H1 (cell line): ENCODE results near the gene REM2. TPM values are rescaled to one million over a fixed set of nuclear protein-coding genes. Genes with fewer than 3 reads are reported as not detected.
A peak's percentile ranks its signal among the peaks of the same experiment; 100 is the strongest.

Experiments
- CTCF ChIA-PET: fragments of 300-600 bp; sonication (Branson Sonifier 250); formaldehyde crosslinking; loops from one replicate; lab custom pipeline; 2021; ENCODE audit not compliant: partially characterized antibody; lab: Charles Lee
- POLR2A ChIA-PET: fragments of 300-600 bp; sonication (Branson Sonifier 250); formaldehyde crosslinking; loops from one replicate; lab custom pipeline; 2021; ENCODE audit warnings: inconsistent platforms; ENCODE audit not compliant: partially characterized antibody; lab: Charles Lee
- DNase-seq, 2 experiments: peaks; one replicate each; pipeline versions ENCODE4 v3.0.0 to v3.0.0-alpha.2; 2010 to 2022; ENCODE audit warnings: low spot score in 2 of 2, low read depth in 1 of 2, mixed read lengths in 1 of 2
- FAIRE-seq: peaks from 2 replicates; lab custom pipeline; 2011; peaks lifted over from hg19 to GRCh38; lab: Jason Lieb, UNC
- H2AFZ ChIP-seq: 2 replicates; pipeline ENCODE4 v1.8.1; 2012; ENCODE audit warnings: low read length, inconsistent platforms
- H2AK5ac ChIP-seq: 2 replicates; pipeline ENCODE4 v1.6.1; 2013; ENCODE audit warnings: low read depth, low read length
- H2BK120ac ChIP-seq: replicated peaks from 2 replicates; pipeline ENCODE3; 2013; ENCODE audit warnings: low read depth, low read length, inconsistent platforms
- H2BK12ac ChIP-seq: 2 replicates; pipeline ENCODE4 v1.6.1; 2013; ENCODE audit warnings: low read depth, low read length
- H2BK15ac ChIP-seq: 2 replicates; pipeline ENCODE4 v1.6.1; 2013; ENCODE audit warnings: low read length
- H2BK20ac ChIP-seq: 2 replicates; pipeline ENCODE4 v1.6.1; 2013; ENCODE audit warnings: low read length
- H2BK5ac ChIP-seq: 2 replicates; pipeline ENCODE4 v1.6.1; 2013; ENCODE audit warnings: low read depth, low read length
- H3K14ac ChIP-seq: 2 replicates; pipeline ENCODE4 v1.6.1; 2013; ENCODE audit warnings: inconsistent platforms; ENCODE audit not compliant: insufficient read length
- H3K18ac ChIP-seq: 2 replicates; pipeline ENCODE4 v1.6.1; 2013; ENCODE audit warnings: low read length; ENCODE audit errors: extremely low read depth
- H3K23ac ChIP-seq: 2 replicates; pipeline ENCODE4 v1.6.1; 2013; ENCODE audit warnings: inconsistent platforms; ENCODE audit not compliant: insufficient read length
- H3K23me2 ChIP-seq: 2 replicates; pipeline ENCODE4 v1.6.1; 2013; ENCODE audit warnings: low read depth, low read length
- H3K27ac ChIP-seq: 2 replicates; pipeline ENCODE4 v1.6.1; 2011; ENCODE audit warnings: low read depth, low read length, inconsistent platforms
- H3K27me3 ChIP-seq, 4 experiments: replicated peaks in 1 of 4; 1 replicate in 1 of 4; 2 replicates in 3 of 4; pipeline versions ENCODE4 v1.6.1 to v1.8.1; 2011 to 2013; ENCODE audit warnings: low read length in 3 of 4, mild to moderate bottlenecking in 3 of 4, inconsistent platforms in 2 of 4, mixed read lengths in 2 of 4, moderate library complexity in 1 of 4; ENCODE audit not compliant: control insufficient read depth in 3 of 4, insufficient read depth in 3 of 4; ENCODE audit errors: extremely low read depth in 1 of 4
- H3K36me3 ChIP-seq, 4 experiments: 2 replicates each; pipeline versions ENCODE4 v1.6.1 to v1.8.1; 2011 to 2013; ENCODE audit warnings: mild to moderate bottlenecking in 4 of 4, low read length in 3 of 4, moderate library complexity in 2 of 4, control low read depth in 1 of 4, inconsistent platforms in 1 of 4; ENCODE audit not compliant: insufficient read depth in 4 of 4, control insufficient read depth in 2 of 4
- H3K4ac ChIP-seq: replicated peaks from 2 replicates; pipeline ENCODE3; 2013; ENCODE audit warnings: low read length, low read depth, mixed read lengths, inconsistent platforms; ENCODE audit not compliant: insufficient read length
- H3K4me1 ChIP-seq, 4 experiments: replicated peaks in 1 of 4; 1 replicate in 1 of 4; 2 replicates in 3 of 4; pipeline versions ENCODE4 v1.6.1 to v1.8.1; 2011 to 2013; ENCODE audit warnings: low read length in 3 of 4, inconsistent platforms in 2 of 4, mixed read lengths in 1 of 4; ENCODE audit not compliant: insufficient read depth in 4 of 4, control insufficient read depth in 3 of 4
- H3K4me2 ChIP-seq, 2 experiments: 2 replicates each; pipeline versions ENCODE4 v1.6.1 to v1.8.1; 2011 to 2013; ENCODE audit warnings: low read depth in 2 of 2, low read length in 2 of 2, control low read depth in 1 of 2, inconsistent platforms in 1 of 2, mild to moderate bottlenecking in 1 of 2; ENCODE audit not compliant: insufficient read depth in 1 of 2
- H3K4me3 ChIP-seq, 4 experiments: fragments of 200-600, 300-600 bp in 1 of 4; sonication (generic), shearing (Covaris generic), sonication (Bioruptor Twin) in 1 of 4; 2 replicates each; pipeline versions ENCODE4 v1.5.1 to v1.8.1; 2011 to 2016; ENCODE audit warnings: low read length in 4 of 4, low read depth in 3 of 4, control low read depth in 2 of 4, inconsistent platforms in 2 of 4, mild to moderate bottlenecking in 2 of 4, mixed read lengths in 1 of 4, moderate library complexity in 1 of 4; ENCODE audit not compliant: insufficient read depth in 2 of 4; ENCODE audit errors: extremely low read depth in 1 of 4
- H3K56ac ChIP-seq: replicated peaks from 2 replicates; pipeline ENCODE3; 2013; ENCODE audit warnings: low read depth, mild to moderate bottlenecking, mixed read lengths, low read length, inconsistent platforms; ENCODE audit not compliant: insufficient read length
- H3K79me1 ChIP-seq: 2 replicates; pipeline ENCODE4 v1.6.1; 2013; ENCODE audit warnings: low read depth, low read length, control low read depth
- H3K79me2 ChIP-seq, 2 experiments: 2 replicates each; pipeline versions ENCODE4 v1.6.1 to v1.8.1; 2012 to 2013; ENCODE audit warnings: low read length in 2 of 2, mild to moderate bottlenecking in 2 of 2, inconsistent platforms in 1 of 2; ENCODE audit not compliant: insufficient read depth in 2 of 2, control insufficient read depth in 1 of 2
- H3K9ac ChIP-seq, 4 experiments: replicated peaks in 1 of 4; 1 replicate in 1 of 4; 2 replicates in 3 of 4; pipeline versions ENCODE4 v1.6.1 to v1.8.1; 2011 to 2013; ENCODE audit warnings: low read depth in 3 of 4, low read length in 3 of 4, control low read depth in 2 of 4, mild to moderate bottlenecking in 2 of 4, moderate library complexity in 2 of 4, inconsistent platforms in 1 of 4; ENCODE audit errors: extremely low read depth in 1 of 4
- H3K9me3 ChIP-seq, 2 experiments: 2 replicates each; pipeline versions ENCODE4 v1.6.1 to v1.8.1; 2012 to 2013; ENCODE audit warnings: mild to moderate bottlenecking in 2 of 2, moderate library complexity in 2 of 2, control low read depth in 1 of 2, inconsistent platforms in 1 of 2, low read depth in 1 of 2, low read length in 1 of 2, mixed read lengths in 1 of 2; ENCODE audit not compliant: insufficient read depth in 2 of 2
- H4K20me1 ChIP-seq, 2 experiments: replicated peaks in 1 of 2; 2 replicates each; pipeline versions ENCODE3 to v1.8.1; 2011 to 2013; ENCODE audit warnings: inconsistent platforms in 2 of 2, low read length in 2 of 2, mild to moderate bottlenecking in 1 of 2; ENCODE audit not compliant: insufficient read depth in 2 of 2, control insufficient read depth in 1 of 2
- H4K5ac ChIP-seq: 2 replicates; pipeline ENCODE4 v1.6.1; 2013; ENCODE audit warnings: low read length, low read depth, mixed read lengths, inconsistent platforms; ENCODE audit not compliant: insufficient read length
- H4K8ac ChIP-seq: 2 replicates; pipeline ENCODE4 v1.8.0; 2013; ENCODE audit warnings: mild to moderate bottlenecking, moderate library complexity, low read length, inconsistent platforms; ENCODE audit not compliant: insufficient read depth; ENCODE audit errors: extremely low read depth
- H4K91ac ChIP-seq: replicated peaks from 2 replicates; pipeline ENCODE3; 2013; ENCODE audit warnings: low read length, mixed read lengths, inconsistent platforms; ENCODE audit not compliant: insufficient read length
- BCL11A ChIP-seq, 2 experiments: IDR thresholded peaks; one replicate each; pipeline ENCODE4 v1.6.1; 2011; ENCODE audit warnings: low read depth in 2 of 2, low read length in 2 of 2, mild to moderate bottlenecking in 2 of 2
- EGR1 ChIP-seq: IDR thresholded peaks from 2 replicates; pipeline ENCODE4 v1.6.1; 2011; ENCODE audit warnings: low read depth, low read length, borderline replicate concordance
- GABPA ChIP-seq: IDR thresholded peaks from 2 replicates; pipeline ENCODE4 v1.6.1; 2011; ENCODE audit warnings: mild to moderate bottlenecking, low read length, moderate library complexity, borderline replicate concordance; ENCODE audit not compliant: insufficient read depth
- RFX5 ChIP-seq: IDR thresholded peaks from 2 replicates; pipeline ENCODE4 v1.6.1; 2011; ENCODE audit warnings: low read depth, low read length, improper control_type of control experiment, borderline replicate concordance
- RNF2 ChIP-seq: fragments of 200-900, 300-1000 bp; sonication (generic); IDR thresholded peaks from 2 replicates; pipeline ENCODE4 v1.7.1; 2016; ENCODE audit warnings: borderline replicate concordance, low read depth, mild to moderate bottlenecking, antibody characterized with exemption, low read length; ENCODE audit not compliant: poor library complexity, severe bottlenecking; ENCODE audit errors: missing control alignments
- TBP ChIP-seq: IDR thresholded peaks from 2 replicates; pipeline ENCODE4 v1.6.1; 2011; ENCODE audit warnings: low read depth, low read length, improper control_type of control experiment
- WGBS, 2 experiments: shearing (Covaris generic) in 1 of 2; methylation state at CpG; one replicate each; pipeline versions ENCODE4 v1.1.6 to v1.1.7; 2013 to 2015; ENCODE audit warnings: low lambda C conversion rate in 2 of 2, mixed read lengths in 2 of 2, inconsistent platforms in 1 of 2, low coverage in 1 of 2, missing lambda C conversion rate in 1 of 2; ENCODE audit not compliant: insufficient replicate concordance in 2 of 2, insufficient coverage in 1 of 2, insufficient read length in 1 of 2; ENCODE audit errors: extremely low coverage in 1 of 2, missing lambda C conversion rate in 1 of 2; 5-methylcytosine and 5-hydroxymethylcytosine counted together
- polyA plus RNA-seq, 7 experiments: library from polyadenylated mRNA; depleted of rRNA in 3 of 7; stranded (reverse) in 5 of 7; unstranded in 2 of 7; fragments of >200 nt in 5 of 7; fragments of 200-250 nt in 2 of 7; gene quantifications; 1 replicate in 5 of 7; 2 replicates in 1 of 7; 4 replicates in 1 of 7; pipeline versions ENCODE4 v1.2.1 to v1.2.3, GENCODE V29; 2011 to 2013; ENCODE audit warnings: missing spikeins in 2 of 7, mixed read lengths in 2 of 7
- total RNA-seq: library from RNA; stranded (reverse); fragmentation: NEBNext Ultra II Directional; extraction: Animal tissue kit (Norgen Biotek cat#: 25700); gene quantifications from 2 replicates; pipeline ENCODE4 v1.2.1, GENCODE V29; 2021
- TF ChIP-seq, protein P1 (sequence below), 3 experiments: IDR thresholded peaks; 1 replicate in 2 of 3; 2 replicates in 1 of 3; pipeline versions ENCODE4 v1.5.1 to v1.6.1; 2011; ENCODE audit warnings: low read length in 3 of 3, mild to moderate bottlenecking in 3 of 3, inconsistent platforms in 2 of 3, low read depth in 1 of 3, moderate library complexity in 1 of 3; ENCODE audit not compliant: insufficient read depth in 1 of 3; ENCODE audit errors: control extremely low read depth in 1 of 3

The REM2 gene
- total and polyA plus RNA-seq, 2 of the 8 experiments (the other 6 are each of a cell fraction or from before 2014, with no cell fraction given) = 1.00 to 1.1 TPM

DNA sequence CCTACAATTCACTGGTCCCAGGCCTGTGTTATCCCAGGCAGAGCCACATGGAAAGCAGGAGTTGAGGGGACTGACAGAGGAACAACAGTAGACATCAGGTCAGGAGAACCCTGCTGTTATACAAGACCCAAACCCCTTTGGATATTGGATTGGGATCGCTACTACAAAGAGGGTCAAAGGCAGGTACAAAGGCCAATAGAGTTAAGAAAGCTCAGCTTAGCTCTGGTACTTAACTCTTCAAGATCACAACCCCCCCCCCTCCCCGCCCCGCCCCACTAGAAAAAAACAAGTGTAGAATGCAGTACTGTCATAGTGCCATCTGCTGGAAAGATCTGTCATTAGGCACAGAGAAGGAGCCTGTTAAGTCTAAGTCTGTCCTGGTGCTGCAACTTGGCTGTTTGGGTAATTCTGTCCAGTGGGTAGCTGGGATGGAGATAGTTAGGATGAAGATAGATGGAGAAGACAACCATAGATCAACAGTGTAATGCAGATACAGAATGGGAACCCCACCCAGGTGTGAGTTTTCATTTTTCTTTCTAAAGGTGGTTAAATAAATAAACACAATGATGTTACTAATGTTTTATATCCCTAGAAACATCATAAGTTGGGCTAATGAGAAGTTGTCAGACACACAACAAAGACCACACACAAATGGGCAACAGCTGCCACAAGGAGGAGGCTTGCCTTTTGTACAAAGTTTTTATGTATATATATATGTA, 17.2 kb downstream of the REM2 start:
- H4K20me1 ChIP-seq = peaks cover 5 to 10% of the 10 kb centered on the region in 2 experiments
- no peak overlapping the region for H4K5ac ChIP-seq
- H3K18ac ChIP-seq = no peak overlapping the region
- H2BK20ac ChIP-seq = no peak overlapping the region
- no peaks in the 10 kb centered on the region for H3K23me2 ChIP-seq
- H3K4me3 ChIP-seq = 0 out of 8 replicates have a peak overlapping the region, but pooled peaks of 1 of the 4 experiments have one; percentile 13
- H3K27me3 ChIP-seq = peaks cover 10 to 35% (median 28%) of the 10 kb centered on the region in 4 experiments
- H3K79me2 ChIP-seq = no peaks in the 10 kb centered on the region
- H2BK120ac ChIP-seq = no peak overlapping the region
- no peak overlapping the region for H3K27ac ChIP-seq
- no peak overlapping the region for H2AK5ac ChIP-seq
- no peak overlapping the region for H3K56ac ChIP-seq
- H2BK12ac ChIP-seq = no peak overlapping the region
- no peak overlapping the region for H3K14ac ChIP-seq
- H2BK15ac ChIP-seq = no peak overlapping the region
- H4K91ac ChIP-seq = no peak overlapping the region
- peak overlapping the region in 1 of 2 experiments; percentile 35; a peak in 1 of 4 replicates for H3K4me2 ChIP-seq
- 11% methylated on average over 3 of the region's 3 CpGs; no CpG with 5 or more reads in 1 of the 2 experiments for WGBS, 2 experiments
- no peaks in the 10 kb centered on the region for H3K9me3 ChIP-seq
- no peak overlapping the region for H4K8ac ChIP-seq
- no peak overlapping the region for H3K9ac ChIP-seq
- DNase-seq (peak in 1 of 2 experiments; percentile 58), FAIRE-seq (no peak)
- H3K36me3 ChIP-seq = peaks cover 23 to 40% (median 36%) of the 10 kb centered on the region in 4 experiments
- H2BK5ac ChIP-seq = no peak overlapping the region
- peaks cover 0 to 8% (median 4%) of the 10 kb centered on the region in 4 experiments; a peak in 2 of 7 replicates for H3K4me1 ChIP-seq
- no peak overlapping the region for H2AFZ ChIP-seq
- no peak overlapping the region for H3K23ac ChIP-seq
- POLR2A ChIA-PET = interaction anchor here (0.7 to 4.3 kb wide), 7 partner anchors 11 to 79 kb away, joined by 3 to 22 read pairs (median 5); partner anchors contain the start of genes PRMT5 and REM2
- no peak overlapping the region for H3K4ac ChIP-seq
- CTCF ChIA-PET = interaction anchor here (0.6 to 14.2 kb wide), 24 partner anchors 10 to 341 kb away, joined by 3 to 158 read pairs (median 4); partner anchors contain the start of genes HAUS4, LRP10, MMP14 and RBM23
- no peaks in the 10 kb centered on the region for H3K79me1 ChIP-seq
- TF ChIP-seq RFX5 (no peak), EGR1 (no peak), BCL11A (IDR thresholded peaks at IDR 0.05; ENCODE audit: low read depth in 2 of 2, low read length in 2 of 2) (no peak), TBP (no peak), RNF2 (no peak), GABPA (no peak)
- TF ChIP-seq, protein P1, sequence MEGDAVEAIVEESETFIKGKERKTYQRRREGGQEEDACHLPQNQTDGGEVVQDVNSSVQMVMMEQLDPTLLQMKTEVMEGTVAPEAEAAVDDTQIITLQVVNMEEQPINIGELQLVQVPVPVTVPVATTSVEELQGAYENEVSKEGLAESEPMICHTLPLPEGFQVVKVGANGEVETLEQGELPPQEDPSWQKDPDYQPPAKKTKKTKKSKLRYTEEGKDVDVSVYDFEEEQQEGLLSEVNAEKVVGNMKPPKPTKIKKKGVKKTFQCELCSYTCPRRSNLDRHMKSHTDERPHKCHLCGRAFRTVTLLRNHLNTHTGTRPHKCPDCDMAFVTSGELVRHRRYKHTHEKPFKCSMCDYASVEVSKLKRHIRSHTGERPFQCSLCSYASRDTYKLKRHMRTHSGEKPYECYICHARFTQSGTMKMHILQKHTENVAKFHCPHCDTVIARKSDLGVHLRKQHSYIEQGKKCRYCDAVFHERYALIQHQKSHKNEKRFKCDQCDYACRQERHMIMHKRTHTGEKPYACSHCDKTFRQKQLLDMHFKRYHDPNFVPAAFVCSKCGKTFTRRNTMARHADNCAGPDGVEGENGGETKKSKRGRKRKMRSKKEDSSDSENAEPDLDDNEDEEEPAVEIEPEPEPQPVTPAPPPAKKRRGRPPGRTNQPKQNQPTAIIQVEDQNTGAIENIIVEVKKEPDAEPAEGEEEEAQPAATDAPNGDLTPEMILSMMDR (IDR thresholded peaks at IDR 0.05; ENCODE audit: control extremely low read depth in 1 of 3, insufficient read depth in 1 of 3, low read depth in 1 of 3, low read length in 3 of 3) = peak; percentile 1 to 75 (median 64)
